ENCODE results near the gene MPHOSPH10.
"Not testable (repeated sequence)": the region's sequence is repeated elsewhere in the genome, so short reads cannot be mapped to it uniquely, and the experiment has no call there.

Gene MPHOSPH10, protein sequence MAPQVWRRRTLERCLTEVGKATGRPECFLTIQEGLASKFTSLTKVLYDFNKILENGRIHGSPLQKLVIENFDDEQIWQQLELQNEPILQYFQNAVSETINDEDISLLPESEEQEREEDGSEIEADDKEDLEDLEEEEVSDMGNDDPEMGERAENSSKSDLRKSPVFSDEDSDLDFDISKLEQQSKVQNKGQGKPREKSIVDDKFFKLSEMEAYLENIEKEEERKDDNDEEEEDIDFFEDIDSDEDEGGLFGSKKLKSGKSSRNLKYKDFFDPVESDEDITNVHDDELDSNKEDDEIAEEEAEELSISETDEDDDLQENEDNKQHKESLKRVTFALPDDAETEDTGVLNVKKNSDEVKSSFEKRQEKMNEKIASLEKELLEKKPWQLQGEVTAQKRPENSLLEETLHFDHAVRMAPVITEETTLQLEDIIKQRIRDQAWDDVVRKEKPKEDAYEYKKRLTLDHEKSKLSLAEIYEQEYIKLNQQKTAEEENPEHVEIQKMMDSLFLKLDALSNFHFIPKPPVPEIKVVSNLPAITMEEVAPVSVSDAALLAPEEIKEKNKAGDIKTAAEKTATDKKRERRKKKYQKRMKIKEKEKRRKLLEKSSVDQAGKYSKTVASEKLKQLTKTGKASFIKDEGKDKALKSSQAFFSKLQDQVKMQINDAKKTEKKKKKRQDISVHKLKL

DNA sequence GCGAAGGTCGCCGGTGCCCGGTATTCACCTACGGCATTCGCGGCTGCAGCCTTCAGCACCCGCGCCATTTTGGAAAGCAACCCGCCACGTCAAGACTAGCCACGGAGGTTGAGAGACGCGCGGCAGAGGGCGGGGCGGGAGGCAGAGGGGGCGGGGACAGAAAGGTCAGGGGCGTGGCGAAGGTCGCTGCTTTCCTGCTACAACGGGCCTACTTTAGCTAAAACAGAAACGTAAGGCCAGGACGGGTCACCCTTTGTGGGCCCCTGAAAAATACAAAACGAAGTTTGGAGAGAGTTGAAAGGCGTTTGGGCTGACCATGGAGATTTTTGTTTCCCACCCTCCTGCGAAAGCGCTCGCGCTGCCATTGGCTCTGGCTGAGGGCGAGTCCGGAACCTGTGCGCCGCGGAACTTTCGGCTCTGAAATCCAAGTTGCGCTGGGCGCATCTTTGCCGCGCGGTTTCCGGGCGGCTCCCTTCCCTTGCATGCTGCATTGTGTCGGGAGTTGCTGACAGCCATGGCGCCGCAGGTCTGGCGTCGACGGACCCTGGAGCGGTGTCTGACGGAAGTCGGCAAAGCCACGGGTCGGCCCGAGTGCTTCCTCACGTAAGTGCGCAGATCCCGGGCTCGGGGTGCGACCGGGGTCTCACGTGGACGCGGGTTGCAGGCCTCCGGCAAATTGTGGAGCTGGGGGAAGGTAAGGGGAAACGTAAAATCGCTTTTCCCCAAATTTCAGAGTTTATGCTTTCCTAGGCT is at the start of gene MPHOSPH10, which contains the start of gene MCEE:
TSS of gene MPHOSPH10 (plus strand) at position 483 of the 753 bp plus-strand sequence. CDS start at position 515, 32 bp downstream.
TSS of gene MCEE (minus strand) at position 78 of the 753 bp plus-strand sequence. CDS start at position 68, 10 bp downstream.
- peak within 1 kb of the TSS; percentile 93 for H3K4me3 ChIP-seq (ENCODE audit: low read length)
- no peak for TF ChIP-seq ZNF274 (IDR thresholded peaks at IDR 0.05; ENCODE audit: low read depth, low read length)

DNA sequence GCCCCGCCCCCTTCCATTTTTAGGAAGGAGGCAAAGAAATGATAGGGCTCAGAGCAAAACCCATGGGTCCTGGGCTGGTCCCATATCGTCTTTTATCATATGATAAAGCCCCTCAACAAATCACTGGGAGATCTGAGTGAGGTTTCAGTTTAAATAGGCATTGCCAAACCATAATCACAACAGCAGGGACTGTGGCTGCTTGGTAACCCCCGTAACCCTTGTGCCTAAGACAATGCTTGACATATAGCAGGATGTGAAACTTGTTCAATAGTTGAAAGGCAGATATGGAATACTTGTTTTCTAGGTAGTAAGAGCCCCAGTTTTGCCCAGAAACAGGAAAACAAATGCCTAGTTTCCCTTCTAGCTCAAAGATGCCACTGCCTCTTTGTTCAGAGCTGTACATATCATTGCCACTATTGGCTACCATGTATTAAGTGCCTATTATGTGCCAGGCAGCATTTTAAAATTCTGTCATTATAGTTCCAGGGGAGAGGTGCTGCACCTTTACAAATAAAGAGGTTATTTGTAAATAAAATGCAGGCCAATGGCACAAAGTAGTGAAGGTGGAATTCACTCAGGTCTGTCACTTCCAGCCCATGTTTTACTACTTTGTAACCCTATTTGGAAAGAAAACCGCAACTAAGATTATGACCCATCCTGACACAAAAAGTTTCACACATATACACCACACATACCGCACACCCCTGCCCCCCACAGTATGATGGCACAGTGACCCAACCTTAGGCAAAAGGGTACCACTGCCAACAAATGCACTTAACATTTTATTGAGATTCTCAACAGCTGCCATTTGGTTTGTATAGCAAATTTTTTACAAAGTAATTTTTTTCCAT is 47.8 kb upstream of the MPHOSPH10 start:
- H3K4me3 ChIP-seq (ENCODE audit: low read length), result no peak overlapping the region
- no peak for TF ChIP-seq ZNF274 (IDR thresholded peaks at IDR 0.05; ENCODE audit: low read depth, low read length)

DNA sequence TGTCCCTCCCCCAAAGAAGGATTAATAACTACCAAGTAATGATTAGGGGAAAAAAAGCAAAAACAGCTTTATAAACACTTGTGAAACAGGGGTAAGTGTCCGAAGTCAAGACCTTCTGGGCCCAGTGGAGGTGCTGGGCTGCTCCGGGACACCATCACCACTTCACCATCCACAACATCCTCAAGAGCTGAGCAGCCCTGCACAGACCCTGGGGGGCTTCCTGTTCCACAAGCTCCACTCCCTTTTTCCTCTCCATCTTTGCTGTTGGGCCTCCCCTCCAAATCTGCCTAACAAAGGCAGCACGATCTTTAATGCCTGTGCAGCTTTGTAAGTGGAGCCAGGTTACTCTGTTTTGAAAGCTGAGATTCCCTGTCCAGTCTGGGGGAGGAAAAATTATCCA is 47.1 kb upstream of the MPHOSPH10 start:
- H3K4me3 ChIP-seq (ENCODE audit: low read length), result not testable (repeated sequence)

DNA sequence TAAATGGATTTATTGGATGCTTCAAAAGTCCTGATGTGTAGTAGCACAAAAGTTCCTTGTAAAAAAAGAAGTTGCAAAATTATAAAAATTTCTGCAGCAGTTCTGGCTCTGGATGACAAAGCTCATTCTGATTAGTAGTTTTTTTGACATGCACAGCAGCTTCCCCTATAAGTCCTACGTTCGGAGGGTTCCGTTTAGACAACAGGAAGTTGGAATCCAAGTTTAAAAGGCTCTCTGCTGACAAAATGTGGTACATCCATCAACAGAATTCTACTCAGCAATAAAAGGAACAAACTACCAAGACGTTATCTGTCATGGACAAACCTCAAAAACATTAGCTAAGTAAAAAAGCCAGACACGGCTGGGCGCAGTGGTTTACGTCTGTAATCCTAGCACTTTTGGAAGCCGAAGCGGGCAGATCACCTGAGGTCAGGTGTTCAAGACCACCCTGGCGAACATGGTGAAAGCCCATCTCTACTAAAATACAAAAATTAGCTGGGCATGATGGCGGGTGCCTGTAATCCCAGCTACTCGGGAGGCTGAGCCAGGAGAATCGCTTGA is 46.6 kb upstream of the MPHOSPH10 start:
- not testable (repeated sequence) for H3K4me3 ChIP-seq (ENCODE audit: low read length)

DNA sequence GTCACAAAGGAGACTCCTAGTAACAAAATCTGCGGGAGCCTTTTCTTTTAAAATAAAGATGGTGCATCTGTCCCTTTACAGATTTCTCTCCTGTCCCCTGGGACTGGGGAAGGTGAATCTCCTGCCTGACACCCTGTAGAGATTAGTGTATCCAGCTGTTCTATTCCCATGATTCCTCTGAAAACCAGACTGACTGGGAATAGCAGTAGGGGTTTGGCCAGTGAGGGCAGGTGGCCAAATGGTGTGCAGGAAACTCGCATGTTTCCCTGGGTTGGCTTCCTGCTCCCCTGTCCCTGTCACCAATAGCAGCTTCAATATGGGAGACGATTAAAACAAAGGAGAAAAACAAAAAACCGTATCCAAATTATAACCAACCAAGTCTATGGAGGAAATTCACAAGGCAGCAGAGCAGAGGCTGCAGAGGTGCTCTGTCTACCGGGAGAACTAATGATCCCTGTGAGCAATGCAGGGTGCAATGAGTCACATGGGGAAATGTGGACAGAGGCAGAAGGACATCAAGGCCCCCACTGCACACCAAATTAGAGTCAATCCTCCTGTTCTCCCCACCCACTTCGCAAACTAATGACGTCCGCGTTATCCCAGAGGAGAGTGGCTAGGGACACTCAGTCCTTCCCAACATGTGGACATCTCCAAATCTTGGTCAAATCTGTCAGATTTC is 45.0 kb upstream of the MPHOSPH10 start:
- not testable (repeated sequence) for H3K4me3 ChIP-seq (ENCODE audit: low read length)

DNA sequence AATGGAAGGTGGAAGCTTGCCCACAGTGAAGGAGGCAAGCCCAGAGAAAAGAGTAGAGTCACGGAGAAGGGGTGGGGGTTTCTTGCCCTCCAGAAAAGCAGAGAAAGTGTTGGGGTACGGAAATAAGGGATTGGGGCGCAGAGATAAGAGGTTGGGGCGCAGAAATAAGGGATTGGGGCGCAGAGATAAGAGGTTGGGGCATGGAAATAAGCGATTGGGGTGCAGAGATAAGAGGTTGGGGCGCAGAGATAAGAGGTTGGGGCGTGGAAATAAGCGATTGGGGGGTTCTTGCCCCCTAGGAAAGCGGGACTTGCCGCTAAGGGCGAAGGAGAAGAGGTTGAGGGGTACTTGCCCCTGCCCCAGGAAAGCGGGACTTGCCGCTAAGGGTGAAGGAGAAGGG is 41.0 kb upstream of the MPHOSPH10 start:
- H3K4me3 ChIP-seq (ENCODE audit: low read length), result not testable (repeated sequence)

DNA sequence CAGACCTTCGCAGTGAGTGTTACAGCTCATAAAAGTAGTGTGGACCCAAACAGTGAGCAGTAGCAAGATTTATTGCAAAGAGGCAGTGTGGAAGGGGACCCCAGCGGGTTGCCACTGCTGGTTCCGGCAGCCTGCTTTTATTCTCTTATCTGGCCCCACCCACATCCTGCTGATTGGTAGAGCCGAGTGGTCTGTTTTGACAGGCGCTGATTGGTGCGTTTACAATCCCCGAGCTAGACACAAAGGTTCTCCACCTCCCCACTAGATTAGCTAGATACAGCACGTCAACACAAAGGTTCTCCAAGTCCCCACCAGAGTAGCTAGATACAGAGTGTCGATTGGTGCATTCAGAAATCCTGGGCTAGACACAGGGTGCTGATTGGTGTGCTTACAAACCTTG is 38.6 kb upstream of the MPHOSPH10 start:
- not testable (repeated sequence) for H3K4me3 ChIP-seq (ENCODE audit: low read length)

DNA sequence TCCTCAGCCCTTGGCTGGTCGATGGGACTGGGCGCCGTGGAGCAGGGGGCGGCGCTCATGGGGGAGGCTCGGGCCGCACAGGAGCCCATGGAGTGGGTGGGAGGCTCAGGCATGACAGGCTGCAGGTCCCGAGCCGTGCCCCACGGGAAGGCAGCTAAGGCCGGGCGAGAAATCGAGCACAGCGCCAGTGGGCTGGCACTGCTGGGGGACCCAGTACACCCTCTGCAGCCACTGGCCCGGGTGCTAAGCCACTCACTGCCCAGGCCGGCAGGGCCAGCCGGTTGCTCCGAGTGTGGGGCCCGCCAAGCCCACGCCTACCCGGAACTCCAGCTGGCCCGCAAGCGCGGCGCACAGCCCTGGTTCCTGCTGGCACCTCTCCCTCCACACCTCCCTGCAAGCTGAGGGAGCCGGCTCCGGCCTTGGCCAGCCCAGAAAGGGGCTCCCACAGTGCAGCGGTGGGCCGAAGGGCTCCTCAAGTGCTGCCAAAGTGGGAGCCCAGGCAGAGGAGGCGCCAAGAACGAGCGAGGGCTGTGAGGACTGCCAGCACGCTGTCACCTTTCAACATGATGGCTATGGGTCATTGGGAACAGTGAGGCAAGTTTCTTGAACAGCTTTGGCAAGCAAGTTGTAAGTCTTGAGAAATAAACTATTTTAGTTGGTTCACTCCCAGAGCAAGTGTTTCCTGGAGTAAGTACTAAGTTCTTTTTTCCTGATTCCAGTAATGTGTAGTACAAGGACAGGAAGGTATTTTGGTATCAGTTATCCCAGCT is 37.8 kb upstream of the MPHOSPH10 start:
- not testable (repeated sequence) for H3K4me3 ChIP-seq (ENCODE audit: low read length)

DNA sequence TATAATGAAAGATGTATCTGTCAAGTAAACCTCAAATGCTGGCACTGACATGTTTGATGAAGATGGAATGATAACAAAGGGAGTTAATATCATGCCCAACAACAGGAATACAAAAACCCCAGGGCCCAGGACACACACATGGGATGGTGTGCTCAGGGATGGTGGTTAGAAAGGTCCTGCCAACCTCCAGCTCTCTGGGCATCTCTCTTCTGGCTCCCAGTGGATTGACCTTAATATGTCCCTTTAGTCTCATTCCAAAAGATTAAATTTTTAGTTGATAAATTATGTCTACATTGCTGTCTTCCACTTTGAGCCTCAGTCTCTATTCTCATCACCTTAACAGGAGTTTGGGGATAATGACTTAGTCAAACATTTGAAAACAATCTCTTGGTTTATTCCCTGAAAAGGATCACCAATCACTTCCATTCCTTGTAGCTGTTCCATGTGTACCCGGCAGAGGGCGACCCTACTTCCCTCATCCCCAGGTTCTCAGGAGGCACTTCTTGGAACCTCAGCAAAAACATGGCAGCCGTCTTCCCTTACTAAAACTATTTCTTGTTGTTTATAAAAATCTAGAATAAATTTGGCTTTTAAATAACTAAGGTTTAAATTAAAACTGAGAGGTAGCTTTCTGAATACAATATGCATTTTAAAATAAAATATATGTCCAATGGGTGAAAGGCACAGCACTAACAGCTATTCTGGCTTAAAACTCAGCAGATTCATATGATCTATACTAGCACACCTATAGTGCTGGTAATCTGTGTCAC is 30.1 kb upstream of the MPHOSPH10 start:
- no peak for TF ChIP-seq ZNF274 (IDR thresholded peaks at IDR 0.05; ENCODE audit: low read depth, low read length)
- H3K4me3 ChIP-seq (ENCODE audit: low read length), result no peak overlapping the region

DNA sequence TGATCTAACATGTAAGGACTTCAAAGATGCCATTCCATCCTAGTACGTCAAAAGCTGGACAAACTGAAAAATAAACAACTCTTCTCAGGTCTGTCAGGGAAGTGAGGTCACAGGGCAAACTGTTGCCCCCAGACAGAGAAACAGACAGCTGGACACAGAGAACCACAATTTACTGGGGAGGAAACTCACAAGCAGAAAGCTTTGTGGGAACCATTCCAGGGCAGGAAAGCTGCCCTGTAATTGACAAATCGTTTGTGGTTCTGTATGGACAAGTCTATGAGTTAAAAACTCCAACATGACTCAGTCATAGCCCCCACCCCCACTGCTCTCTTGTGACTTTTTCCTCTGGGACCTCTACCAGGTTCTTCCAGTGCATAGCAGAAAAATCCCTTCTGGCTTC is 28.8 kb upstream of the MPHOSPH10 start:
- no peak for TF ChIP-seq ZNF274 (IDR thresholded peaks at IDR 0.05; ENCODE audit: low read depth, low read length)
- no peak overlapping the region for H3K4me3 ChIP-seq (ENCODE audit: low read length)

DNA sequence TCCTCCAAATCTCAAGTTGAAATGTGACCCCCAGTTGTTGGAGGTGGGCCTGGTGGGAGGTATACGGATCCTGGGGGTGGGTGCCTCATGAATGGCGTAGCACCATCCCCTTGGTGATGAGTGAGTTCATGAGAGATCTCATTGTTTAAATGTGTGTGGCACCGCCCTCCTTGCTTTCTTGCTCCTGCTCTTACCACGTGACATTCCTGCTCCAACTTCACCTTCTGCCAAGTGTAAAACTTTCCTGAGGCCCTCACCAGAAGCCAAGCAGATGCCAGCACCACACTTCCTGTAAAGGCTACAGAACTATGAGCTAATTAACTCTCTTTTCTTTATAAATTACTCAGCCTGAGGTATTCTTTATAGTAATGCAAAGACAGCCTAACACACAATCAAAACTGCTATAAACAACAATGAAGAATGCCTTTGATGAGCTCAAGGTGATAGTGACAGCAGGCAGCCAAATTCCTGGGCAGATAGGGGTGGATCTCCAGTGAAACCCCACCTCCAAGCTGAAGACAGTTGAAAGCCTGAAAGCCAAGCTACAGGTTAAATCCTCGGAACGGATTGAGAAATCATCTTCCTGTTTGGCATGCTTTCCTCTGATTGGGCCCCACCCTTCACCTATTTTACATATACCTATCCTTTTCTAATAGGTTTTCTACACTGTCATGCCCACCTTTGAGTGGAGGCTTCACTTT is 27.3 kb upstream of the MPHOSPH10 start:
- H3K4me3 ChIP-seq (ENCODE audit: low read length), result no peak overlapping the region
- no peak for TF ChIP-seq ZNF274 (IDR thresholded peaks at IDR 0.05; ENCODE audit: low read depth, low read length)

All from GM08714 (cell line).